HEK293 (cell line): Measurements from ENCODE around the gene ABLIM3.

Experiments used
- CTCF ChIP-seq: fragments of 450-650 bp; formaldehyde crosslinking; IDR thresholded peaks from 2 replicates; pipeline ENCODE4 v1.5.1; 2016; ENCODE audit warnings: missing biosample characterization, missing genetic modification characterization
- HOXA7 ChIP-seq: sonication (generic); formaldehyde crosslinking; IDR thresholded peaks from 2 replicates; pipeline ENCODE4 v1.8.1; 2022; ENCODE audit warnings: missing genetic modification reagents, borderline replicate concordance
- HOXC10 ChIP-seq: sonication (generic); formaldehyde crosslinking; IDR thresholded peaks from 2 replicates; pipeline ENCODE4 v1.8.1; 2023; ENCODE audit warnings: mild to moderate bottlenecking, missing genetic modification reagents
- KLF10 ChIP-seq: fragments of 450-650 bp; IDR thresholded peaks from 2 replicates; pipeline ENCODE4 v1.5.1; 2018; ENCODE audit warnings: missing biosample characterization, mild to moderate bottlenecking, missing genetic modification characterization
- PRDM10 ChIP-seq: fragments of 450-650 bp; formaldehyde crosslinking; IDR thresholded peaks from 2 replicates; pipeline ENCODE4 v1.5.1; 2016; ENCODE audit warnings: missing biosample characterization, missing genetic modification characterization
- SALL2 ChIP-seq: fragments of 450-650 bp; formaldehyde crosslinking; IDR thresholded peaks from 2 replicates; pipeline ENCODE4 v1.5.0; 2017; ENCODE audit warnings: missing biosample characterization, mild to moderate bottlenecking, missing genetic modification characterization, borderline replicate concordance
- SP2 ChIP-seq: fragments of 450-650 bp; formaldehyde crosslinking; IDR thresholded peaks from 2 replicates; pipeline ENCODE4 v1.5.1; 2016; ENCODE audit warnings: missing biosample characterization, missing genetic modification characterization
- ZBTB21 ChIP-seq: fragments of 450-650 bp; formaldehyde crosslinking; IDR thresholded peaks from 2 replicates; pipeline ENCODE4 v1.5.1; 2017; ENCODE audit warnings: missing biosample characterization, missing genetic modification characterization
- ZBTB8A ChIP-seq: fragments of 450-650 bp; formaldehyde crosslinking; IDR thresholded peaks from 2 replicates; pipeline ENCODE4 v1.5.1; 2016; ENCODE audit warnings: missing biosample characterization, missing genetic modification characterization
- ZNF121 ChIP-seq: fragments of 450-650 bp; formaldehyde crosslinking; IDR thresholded peaks from 2 replicates; pipeline ENCODE4 v1.5.1; 2016; ENCODE audit warnings: missing biosample characterization, missing genetic modification characterization
- ZNF184 ChIP-seq: fragments of 450-650 bp; IDR thresholded peaks from 2 replicates; pipeline ENCODE4 v1.5.1; 2018; ENCODE audit warnings: missing biosample characterization, mild to moderate bottlenecking, missing genetic modification characterization
- ZNF274 ChIP-seq, 2 experiments: fragments of 200-500 bp in 1 of 2; fragments of 450-650 bp in 1 of 2; sonication (Bioruptor generic) in 1 of 2; formaldehyde crosslinking in 1 of 2; IDR thresholded peaks; 2 replicates each; pipeline versions ENCODE4 v1.5.1 to v1.6.1; 2014 to 2016; ENCODE audit warnings: borderline replicate concordance in 1 of 2, inconsistent platforms in 1 of 2, low read length in 1 of 2, missing biosample characterization in 1 of 2, missing genetic modification characterization in 1 of 2
- ZNF335 ChIP-seq: fragments of 450-650 bp; formaldehyde crosslinking; conservative IDR thresholded peaks from 2 replicates; pipeline ENCODE4 v1.5.1; 2016; ENCODE audit warnings: missing biosample characterization, missing genetic modification characterization
- ZNF488 ChIP-seq: fragments of 450-650 bp; formaldehyde crosslinking; IDR thresholded peaks from 2 replicates; pipeline ENCODE4 v1.5.1; 2016; ENCODE audit warnings: missing biosample characterization, missing genetic modification characterization
- ZNF529 ChIP-seq: fragments of 450-650 bp; formaldehyde crosslinking; IDR thresholded peaks from 2 replicates; pipeline ENCODE4 v1.5.1; 2017; ENCODE audit warnings: missing genetic modification characterization, missing biosample characterization; ENCODE audit not compliant: insufficient replicate concordance
- ZNF530 ChIP-seq: fragments of 450-650 bp; formaldehyde crosslinking; IDR thresholded peaks from 2 replicates; pipeline ENCODE4 v1.5.1; 2016; ENCODE audit warnings: low read depth, missing biosample characterization, missing genetic modification characterization
- ZNF560 ChIP-seq: fragments of 450-650 bp; formaldehyde crosslinking; IDR thresholded peaks from 2 replicates; pipeline ENCODE4 v1.5.1; 2017; ENCODE audit warnings: missing biosample characterization, missing genetic modification characterization, borderline replicate concordance
- ZNF621 ChIP-seq: fragments of 450-650 bp; formaldehyde crosslinking; IDR thresholded peaks from 2 replicates; pipeline ENCODE4 v1.5.1; 2017; ENCODE audit warnings: missing biosample characterization, missing genetic modification characterization
- ZNF670 ChIP-seq: fragments of 450-650 bp; formaldehyde crosslinking; IDR thresholded peaks from 2 replicates; pipeline ENCODE4 v1.5.1; 2016; ENCODE audit warnings: missing biosample characterization, missing genetic modification characterization, low read depth
- ZNF791 ChIP-seq: fragments of 450-650 bp; formaldehyde crosslinking; IDR thresholded peaks from 2 replicates; pipeline ENCODE4 v1.5.1; 2016; ENCODE audit warnings: missing biosample characterization, missing genetic modification characterization
- ZNF830 ChIP-seq: fragments of 450-650 bp; IDR thresholded peaks from 2 replicates; pipeline ENCODE4 v1.5.0; 2018; ENCODE audit warnings: missing biosample characterization, missing genetic modification characterization, low read depth, mild to moderate bottlenecking, moderate library complexity
- ZXDB ChIP-seq: fragments of 450-650 bp; formaldehyde crosslinking; IDR thresholded peaks from 2 replicates; pipeline ENCODE4 v1.5.1; 2016; ENCODE audit warnings: missing biosample characterization, missing genetic modification characterization
- TF ChIP-seq, protein P1 (sequence below): fragments of 450-650 bp; formaldehyde crosslinking; IDR thresholded peaks from 2 replicates; pipeline ENCODE4 v1.5.1; 2017; ENCODE audit warnings: missing biosample characterization, missing genetic modification characterization
- TF ChIP-seq, protein P2 (sequence below): fragments of 450-650 bp; formaldehyde crosslinking; conservative IDR thresholded peaks from 2 replicates; pipeline ENCODE4 v1.5.1; 2016; ENCODE audit warnings: low read depth, missing biosample characterization, missing genetic modification characterization
- TF ChIP-seq, protein P3 (sequence below): fragments of 450-650 bp; formaldehyde crosslinking; IDR thresholded peaks from 2 replicates; pipeline ENCODE4 v1.5.1; 2016; ENCODE audit warnings: missing biosample characterization, missing genetic modification characterization
- TF ChIP-seq, protein P4 (sequence below): fragments of 450-650 bp; formaldehyde crosslinking; IDR thresholded peaks from 2 replicates; pipeline ENCODE4 v1.5.1; 2016; ENCODE audit warnings: missing biosample characterization, missing genetic modification characterization

ABLIM3 gene

DNA sequence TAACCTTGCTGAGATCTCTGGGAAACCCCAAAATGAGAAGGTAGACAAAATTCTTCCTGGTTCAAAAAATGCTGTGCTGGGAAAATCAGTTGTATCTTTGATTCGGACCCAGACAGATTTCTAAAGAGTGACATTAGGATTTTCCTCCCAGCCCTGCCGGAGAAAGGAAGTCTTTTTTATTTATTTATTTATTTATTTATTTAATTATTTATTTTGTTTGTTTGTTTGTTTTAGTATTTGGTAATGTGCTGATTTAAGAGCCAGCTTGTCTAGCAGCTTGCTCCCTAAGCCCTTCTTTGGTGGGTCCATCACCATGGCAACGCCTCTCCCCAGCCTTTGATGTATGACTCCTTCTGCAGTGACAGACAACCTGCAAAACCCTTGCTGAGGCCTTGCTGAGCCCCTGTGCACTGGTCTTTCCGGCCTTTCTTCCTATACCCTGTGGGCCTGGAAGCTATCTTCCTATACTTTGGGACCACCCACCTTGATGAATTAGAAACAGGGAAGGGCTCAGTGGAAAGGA is 69.7 kb downstream of the ABLIM3 start (continued):
- no peak for TF ChIP-seq ZBTB21 (tag by site-specific recombination)
- TF ChIP-seq KLF10 (tag by site-specific recombination) = no peak
- no peak for TF ChIP-seq ZNF530
- TF ChIP-seq ZNF791 (tag by site-specific recombination) = no peak
- TF ChIP-seq CTCF (tag by site-specific recombination) = no peak
- TF ChIP-seq SP2 (tag by site-specific recombination) = no peak
- no peak for TF ChIP-seq PRDM10 (tag by site-specific recombination)
- 0 out of 2 replicates have a peak, but pooled peaks have one; percentile 23 for TF ChIP-seq ZXDB (tag by site-specific recombination)
- no peak for TF ChIP-seq ZNF529 (tag by site-specific recombination)
- no peak for TF ChIP-seq HOXA7
- no peak for TF ChIP-seq ZNF335 (tag by site-specific recombination)
- TF ChIP-seq ZNF488 = no peak
- TF ChIP-seq, protein P1, sequence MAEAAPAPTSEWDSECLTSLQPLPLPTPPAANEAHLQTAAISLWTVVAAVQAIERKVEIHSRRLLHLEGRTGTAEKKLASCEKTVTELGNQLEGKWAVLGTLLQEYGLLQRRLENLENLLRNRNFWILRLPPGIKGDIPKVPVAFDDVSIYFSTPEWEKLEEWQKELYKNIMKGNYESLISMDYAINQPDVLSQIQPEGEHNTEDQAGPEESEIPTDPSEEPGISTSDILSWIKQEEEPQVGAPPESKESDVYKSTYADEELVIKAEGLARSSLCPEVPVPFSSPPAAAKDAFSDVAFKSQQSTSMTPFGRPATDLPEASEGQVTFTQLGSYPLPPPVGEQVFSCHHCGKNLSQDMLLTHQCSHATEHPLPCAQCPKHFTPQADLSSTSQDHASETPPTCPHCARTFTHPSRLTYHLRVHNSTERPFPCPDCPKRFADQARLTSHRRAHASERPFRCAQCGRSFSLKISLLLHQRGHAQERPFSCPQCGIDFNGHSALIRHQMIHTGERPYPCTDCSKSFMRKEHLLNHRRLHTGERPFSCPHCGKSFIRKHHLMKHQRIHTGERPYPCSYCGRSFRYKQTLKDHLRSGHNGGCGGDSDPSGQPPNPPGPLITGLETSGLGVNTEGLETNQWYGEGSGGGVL (tag by site-specific recombination) = no peak
- TF ChIP-seq ZNF621 (tag by site-specific recombination) = no peak
- TF ChIP-seq ZNF670 (tag by site-specific recombination) = no peak
- TF ChIP-seq, protein P2, sequence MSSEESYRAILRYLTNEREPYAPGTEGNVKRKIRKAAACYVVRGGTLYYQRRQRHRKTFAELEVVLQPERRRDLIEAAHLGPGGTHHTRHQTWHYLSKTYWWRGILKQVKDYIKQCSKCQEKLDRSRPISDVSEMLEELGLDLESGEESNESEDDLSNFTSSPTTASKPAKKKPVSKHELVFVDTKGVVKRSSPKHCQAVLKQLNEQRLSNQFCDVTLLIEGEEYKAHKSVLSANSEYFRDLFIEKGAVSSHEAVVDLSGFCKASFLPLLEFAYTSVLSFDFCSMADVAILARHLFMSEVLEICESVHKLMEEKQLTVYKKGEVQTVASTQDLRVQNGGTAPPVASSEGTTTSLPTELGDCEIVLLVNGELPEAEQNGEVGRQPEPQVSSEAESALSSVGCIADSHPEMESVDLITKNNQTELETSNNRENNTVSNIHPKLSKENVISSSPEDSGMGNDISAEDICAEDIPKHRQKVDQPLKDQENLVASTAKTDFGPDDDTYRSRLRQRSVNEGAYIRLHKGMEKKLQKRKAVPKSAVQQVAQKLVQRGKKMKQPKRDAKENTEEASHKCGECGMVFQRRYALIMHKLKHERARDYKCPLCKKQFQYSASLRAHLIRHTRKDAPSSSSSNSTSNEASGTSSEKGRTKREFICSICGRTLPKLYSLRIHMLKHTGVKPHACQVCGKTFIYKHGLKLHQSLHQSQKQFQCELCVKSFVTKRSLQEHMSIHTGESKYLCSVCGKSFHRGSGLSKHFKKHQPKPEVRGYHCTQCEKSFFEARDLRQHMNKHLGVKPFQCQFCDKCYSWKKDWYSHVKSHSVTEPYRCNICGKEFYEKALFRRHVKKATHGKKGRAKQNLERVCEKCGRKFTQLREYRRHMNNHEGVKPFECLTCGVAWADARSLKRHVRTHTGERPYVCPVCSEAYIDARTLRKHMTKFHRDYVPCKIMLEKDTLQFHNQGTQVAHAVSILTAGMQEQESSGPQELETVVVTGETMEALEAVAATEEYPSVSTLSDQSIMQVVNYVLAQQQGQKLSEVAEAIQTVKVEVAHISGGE = peak; percentile 72
- no peak for TF ChIP-seq ZNF184 (tag by site-specific recombination)
- TF ChIP-seq ZNF274 (IDR thresholded peaks at IDR 0.05; ENCODE audit: low read length) = no peak
- TF ChIP-seq ZNF274 (tag by site-specific recombination; IDR thresholded peaks at IDR 0.05; ENCODE audit: borderline replicate concordance) = no peak
- TF ChIP-seq, protein P3, sequence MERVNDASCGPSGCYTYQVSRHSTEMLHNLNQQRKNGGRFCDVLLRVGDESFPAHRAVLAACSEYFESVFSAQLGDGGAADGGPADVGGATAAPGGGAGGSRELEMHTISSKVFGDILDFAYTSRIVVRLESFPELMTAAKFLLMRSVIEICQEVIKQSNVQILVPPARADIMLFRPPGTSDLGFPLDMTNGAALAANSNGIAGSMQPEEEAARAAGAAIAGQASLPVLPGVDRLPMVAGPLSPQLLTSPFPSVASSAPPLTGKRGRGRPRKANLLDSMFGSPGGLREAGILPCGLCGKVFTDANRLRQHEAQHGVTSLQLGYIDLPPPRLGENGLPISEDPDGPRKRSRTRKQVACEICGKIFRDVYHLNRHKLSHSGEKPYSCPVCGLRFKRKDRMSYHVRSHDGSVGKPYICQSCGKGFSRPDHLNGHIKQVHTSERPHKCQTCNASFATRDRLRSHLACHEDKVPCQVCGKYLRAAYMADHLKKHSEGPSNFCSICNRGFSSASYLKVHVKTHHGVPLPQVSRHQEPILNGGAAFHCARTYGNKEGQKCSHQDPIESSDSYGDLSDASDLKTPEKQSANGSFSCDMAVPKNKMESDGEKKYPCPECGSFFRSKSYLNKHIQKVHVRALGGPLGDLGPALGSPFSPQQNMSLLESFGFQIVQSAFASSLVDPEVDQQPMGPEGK = no peak
- TF ChIP-seq ZNF560 (tag by site-specific recombination) = peak; percentile 62; the same call in 1 of the 2 replicates
- no peak for TF ChIP-seq ZNF830 (tag by site-specific recombination)
- TF ChIP-seq ZNF121 (tag by site-specific recombination) = no peak
- TF ChIP-seq, protein P4, sequence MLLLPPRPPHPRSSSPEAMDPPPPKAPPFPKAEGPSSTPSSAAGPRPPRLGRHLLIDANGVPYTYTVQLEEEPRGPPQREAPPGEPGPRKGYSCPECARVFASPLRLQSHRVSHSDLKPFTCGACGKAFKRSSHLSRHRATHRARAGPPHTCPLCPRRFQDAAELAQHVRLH (tag by site-specific recombination) = no peak
- no peak for TF ChIP-seq HOXC10 (CRISPR knock-in tag)
- TF ChIP-seq SALL2 (tag by site-specific recombination) = no peak
- peak; percentile 60 for TF ChIP-seq ZBTB8A
